ENCODE data around the gene COL17A1. TPM values are rescaled to one million over a fixed set of nuclear protein-coding genes. Genes with fewer than 3 reads are reported as not detected.

Gene COL17A1
- polyA plus RNA-seq, 1 donor (not counting 4 experiments of a cell fraction or from before 2014, with no cell fraction given): 2,386 TPM

DNA sequence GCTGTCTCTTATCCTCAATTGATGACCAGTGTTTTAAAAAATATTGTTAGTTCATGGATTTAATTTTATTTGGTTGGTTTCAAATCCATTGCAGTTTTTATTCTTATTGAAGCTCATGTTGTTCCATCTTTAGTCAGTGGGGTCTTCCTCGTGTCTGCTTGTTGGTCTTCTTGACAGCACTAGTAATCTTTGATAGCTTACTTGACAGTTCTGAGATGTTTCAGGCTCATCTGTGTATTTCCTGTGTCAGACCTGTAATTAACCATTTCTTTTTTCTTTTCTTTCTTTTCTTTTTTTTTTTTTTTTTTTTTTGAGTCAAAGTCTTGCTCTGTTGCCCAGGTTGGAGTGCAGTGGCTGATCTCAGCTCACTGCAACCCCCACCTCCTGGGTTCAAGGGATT, 90.5 kb downstream of the COL17A1 start:
- Histone ChIP-seq H3K27me3 (ENCODE audit: control insufficient read depth, extremely low read depth, insufficient read depth, low read length) (no peaks in the 10 kb centered on the region), H3K4me3 (ENCODE audit: control insufficient read depth in 2 of 3, extremely low read depth in 1 of 3, insufficient read depth in 2 of 3, low read depth in 1 of 3, low read length in 3 of 3) (no peak overlapping the region), H3K27ac (ENCODE audit: control insufficient read depth, insufficient read depth, low read length) (no peak overlapping the region), H2AFZ (ENCODE audit: control insufficient read depth, low read length) (no peak overlapping the region), H3K36me3 (ENCODE audit: control insufficient read depth in 2 of 2, extremely low read depth in 1 of 2, insufficient read depth in 2 of 2, low read length in 2 of 2) (peaks cover 14 to 15% of the 10 kb centered on the region in 2 experiments), H3K4me2 (ENCODE audit: control insufficient read depth, extremely low read depth, insufficient read depth, low read depth, low read length) (no peak overlapping the region), H3K9me3 (ENCODE audit: control insufficient read depth, low read depth, low read length) (no peaks in the 10 kb centered on the region), H3K9me1 (ENCODE audit: control insufficient read depth, extremely low read depth, insufficient read depth, low read length) (no peaks in the 10 kb centered on the region), H3K4me1 (ENCODE audit: control insufficient read depth, extremely low read depth, insufficient read depth, low read length) (no peaks in the 10 kb centered on the region), H3K79me2 (ENCODE audit: control insufficient read depth, insufficient read depth, low read length) (peaks cover 22% of the 10 kb centered on the region), H3K9ac (ENCODE audit: control insufficient read depth, extremely low read depth, insufficient read depth, low read length) (no peak overlapping the region), H4K20me1 (ENCODE audit: control insufficient read depth, extremely low read depth, insufficient read depth, low read length) (no peaks in the 10 kb centered on the region)
- TF ChIP-seq EZH2 (IDR thresholded peaks at IDR 0.05; ENCODE audit: low read length) (no peak), CTCF (optimal IDR thresholded peaks at IDR 0.05 in 1 of 3, IDR thresholded peaks at IDR 0.05 in 1 of 3, conservative IDR thresholded peaks at IDR 0.05 in 1 of 3; ENCODE audit: extremely low read depth in 1 of 3, insufficient read depth in 2 of 3, low read length in 3 of 3) (no peak)
- no peak for FAIRE-seq
- no peak for DNase-seq (ENCODE audit: low read depth, low spot score)
- dilution Hi-C loops (cut with MboI; ENCODE audit: extremely low pct_ligation_motif_present, low sequenced_read_pairs): no loop called here

DNA sequence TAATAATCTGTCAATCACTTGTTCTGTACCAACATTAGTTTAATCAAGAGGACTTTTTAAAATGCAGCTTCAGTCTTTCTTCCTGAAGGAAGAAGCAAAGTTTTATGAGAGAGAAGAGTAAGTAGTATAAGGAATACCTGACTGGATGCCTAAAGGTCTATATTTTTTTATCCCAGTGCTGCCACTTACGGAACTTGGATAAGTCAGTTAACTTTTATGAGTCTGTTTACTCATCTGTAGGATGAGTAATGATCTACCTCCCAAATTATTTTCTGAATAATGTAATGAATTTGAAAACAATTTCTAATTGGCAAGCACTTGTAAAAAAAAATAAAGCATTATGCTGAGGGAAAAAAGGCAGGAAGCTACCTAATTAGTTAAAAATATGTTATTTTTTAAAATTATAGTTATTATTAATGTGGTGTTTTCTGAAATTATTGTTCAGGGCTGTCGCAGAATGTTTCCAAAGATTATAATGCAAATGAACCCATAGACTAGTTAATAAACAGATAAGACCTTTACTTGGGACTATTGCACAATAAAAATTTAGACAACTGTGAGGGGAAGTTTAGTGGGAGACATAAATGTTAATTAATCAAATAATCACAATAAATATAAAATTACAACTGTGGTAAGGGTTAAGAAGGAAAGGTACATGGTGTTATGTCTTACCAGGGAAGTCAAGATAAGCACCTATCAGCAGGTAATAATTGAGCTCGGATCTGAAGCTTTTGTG, 94.1 kb downstream of the COL17A1 start:
- Histone ChIP-seq H3K4me1 (ENCODE audit: control insufficient read depth, extremely low read depth, insufficient read depth, low read length) (no peaks in the 10 kb centered on the region), H2AFZ (ENCODE audit: control insufficient read depth, low read length) (no peak overlapping the region), H3K9me1 (ENCODE audit: control insufficient read depth, extremely low read depth, insufficient read depth, low read length) (no peaks in the 10 kb centered on the region), H3K36me3 (ENCODE audit: control insufficient read depth in 2 of 2, extremely low read depth in 1 of 2, insufficient read depth in 2 of 2, low read length in 2 of 2) (peaks cover 7 to 10% of the 10 kb centered on the region in 2 experiments), H4K20me1 (ENCODE audit: control insufficient read depth, extremely low read depth, insufficient read depth, low read length) (peaks cover 2% of the 10 kb centered on the region), H3K27ac (ENCODE audit: control insufficient read depth, insufficient read depth, low read length) (no peak overlapping the region), H3K9me3 (ENCODE audit: control insufficient read depth, low read depth, low read length) (no peaks in the 10 kb centered on the region), H3K27me3 (ENCODE audit: control insufficient read depth, extremely low read depth, insufficient read depth, low read length) (no peaks in the 10 kb centered on the region), H3K4me2 (ENCODE audit: control insufficient read depth, extremely low read depth, insufficient read depth, low read depth, low read length) (no peak overlapping the region), H3K9ac (ENCODE audit: control insufficient read depth, extremely low read depth, insufficient read depth, low read length) (no peak overlapping the region), H3K4me3 (ENCODE audit: control insufficient read depth in 2 of 3, extremely low read depth in 1 of 3, insufficient read depth in 2 of 3, low read depth in 1 of 3, low read length in 3 of 3) (no peak overlapping the region), H3K79me2 (ENCODE audit: control insufficient read depth, insufficient read depth, low read length) (peaks cover 46% of the 10 kb centered on the region)
- TF ChIP-seq EZH2 (IDR thresholded peaks at IDR 0.05; ENCODE audit: low read length): no peak
- TF ChIP-seq CTCF (optimal IDR thresholded peaks at IDR 0.05 in 1 of 3, IDR thresholded peaks at IDR 0.05 in 1 of 3, conservative IDR thresholded peaks at IDR 0.05 in 1 of 3; ENCODE audit: extremely low read depth in 1 of 3, insufficient read depth in 2 of 3, low read length in 3 of 3): no peak
- no peak for DNase-seq (ENCODE audit: low read depth, low spot score)
- dilution Hi-C loops (cut with MboI; ENCODE audit: extremely low pct_ligation_motif_present, low sequenced_read_pairs): no loop called here
- FAIRE-seq: no peak
